ENCODE results near the gene PCDHA3. TPM values are rescaled to one million over a fixed set of nuclear protein-coding genes. Genes with fewer than 3 reads are reported as not detected.
"Not testable (repeated sequence)": the region's sequence is repeated elsewhere in the genome, so short reads cannot be mapped to it uniquely, and the experiment has no call there.

Gene PCDHA3
- total RNA-seq (2014; rRNA removed; shearing (Covaris generic)), result 0.27 and 0.48 TPM in 2 replicates
- polyA plus RNA-seq (2015; cell fraction: cytosol; rRNA removed), result 0.56 and 0.82 TPM in 2 replicates
- 0.70 and 1.5 TPM in 2 replicates for polyA plus RNA-seq (2015; cell fraction: nucleus; rRNA removed)

GRCh38 chr5:140800816-140801493, at the start of gene PCDHA3:
TSS of gene PCDHA3 (plus strand) at chr5:140801057.
- in situ Hi-C loops (cut with HindIII; ENCODE audit: low pct_unique_long_range_greater_than_20kb, low sequenced_read_pairs), result no loop called here
- peak; percentile 61 for DNase-seq (ENCODE audit: low read depth, low spot score)

DNA sequence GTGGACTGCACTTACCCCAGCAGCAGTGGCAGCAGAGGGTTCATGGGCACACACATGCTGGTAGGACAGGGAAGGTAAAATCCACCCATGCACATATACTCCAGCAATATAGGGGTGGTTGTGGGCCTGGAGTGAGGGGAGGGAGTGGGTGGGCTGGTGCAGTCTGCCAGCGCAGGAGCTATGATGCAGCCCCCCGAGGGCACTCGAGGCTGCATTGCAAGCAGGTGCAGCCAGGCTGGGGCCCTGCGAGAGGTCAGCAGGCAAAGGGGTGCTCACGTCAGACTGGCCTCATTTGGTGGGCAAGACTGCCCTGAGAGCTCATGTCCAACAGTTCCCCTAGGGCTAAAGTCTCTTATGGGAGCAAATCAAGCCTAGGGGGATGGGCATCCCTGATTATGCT, 47.3 kb upstream of the PCDHA3 start:
- in situ Hi-C loops (cut with HindIII; ENCODE audit: low pct_unique_long_range_greater_than_20kb, low sequenced_read_pairs), result no loop called here
- no peak for DNase-seq (ENCODE audit: low read depth, low spot score)

- in situ Hi-C loops (cut with HindIII; ENCODE audit: low pct_unique_long_range_greater_than_20kb, low sequenced_read_pairs), result no loop called here
- peak; percentile 6 for DNase-seq (ENCODE audit: low read depth, low spot score)
Observed at GRCh38 chr5:140764177-140764973, 36.5 kb upstream of the PCDHA3 start.

DNA sequence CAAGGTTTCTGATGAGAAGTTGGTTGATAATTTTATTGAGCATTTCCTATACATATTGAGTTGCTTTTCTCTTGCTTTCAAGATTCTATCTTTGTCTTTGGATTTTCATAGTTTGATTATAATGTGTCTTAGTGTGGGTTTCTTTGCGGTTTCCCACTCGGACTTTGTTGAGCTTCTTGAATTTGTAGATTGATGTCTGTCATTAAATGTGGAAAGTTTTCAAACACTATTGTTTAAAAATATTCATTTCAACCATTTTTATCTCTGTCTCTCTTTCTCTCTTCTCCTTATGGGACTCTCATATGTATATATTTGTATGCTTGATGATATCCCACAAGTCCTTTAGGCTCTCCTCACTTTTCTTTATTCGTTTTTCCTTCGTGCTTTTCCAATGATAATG, 33.4 kb upstream of the PCDHA3 start:
- DNase-seq (ENCODE audit: low read depth, low spot score), result no peak
- in situ Hi-C loops (cut with HindIII; ENCODE audit: low pct_unique_long_range_greater_than_20kb, low sequenced_read_pairs), result no loop called here

DNA sequence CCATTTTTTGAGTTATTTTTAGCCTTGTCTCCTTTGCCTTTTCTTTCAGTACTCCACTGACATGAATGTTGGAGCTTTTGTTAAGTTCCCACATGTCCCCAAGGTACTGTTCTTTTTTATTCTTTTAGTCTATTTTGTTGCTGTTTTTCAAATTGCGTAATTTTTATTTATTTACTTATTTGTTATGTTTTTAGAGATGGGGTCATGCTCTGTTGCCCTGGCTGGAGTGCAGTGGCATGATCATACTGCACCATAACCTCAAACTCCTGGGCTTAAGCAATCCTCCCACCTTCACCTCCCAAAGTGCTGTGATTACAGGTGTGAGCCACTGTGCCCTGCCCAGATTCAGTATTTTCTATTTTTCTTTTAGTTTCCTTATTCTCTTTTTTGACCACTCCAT, 20.3 kb upstream of the PCDHA3 start:
- in situ Hi-C loops (cut with HindIII; ENCODE audit: low pct_unique_long_range_greater_than_20kb, low sequenced_read_pairs), result no loop called here
- no peak for DNase-seq (ENCODE audit: low read depth, low spot score)

- peak; percentile 56 for DNase-seq (ENCODE audit: low read depth, low spot score)
- in situ Hi-C loops (cut with HindIII; ENCODE audit: low pct_unique_long_range_greater_than_20kb, low sequenced_read_pairs), result no loop called here
Observed at GRCh38 chr5:140785905-140786686, 14.8 kb upstream of the PCDHA3 start, which contains the start of gene PCDHA1. TSS of gene PCDHA1 (plus strand) at chr5:140786140.

DNA sequence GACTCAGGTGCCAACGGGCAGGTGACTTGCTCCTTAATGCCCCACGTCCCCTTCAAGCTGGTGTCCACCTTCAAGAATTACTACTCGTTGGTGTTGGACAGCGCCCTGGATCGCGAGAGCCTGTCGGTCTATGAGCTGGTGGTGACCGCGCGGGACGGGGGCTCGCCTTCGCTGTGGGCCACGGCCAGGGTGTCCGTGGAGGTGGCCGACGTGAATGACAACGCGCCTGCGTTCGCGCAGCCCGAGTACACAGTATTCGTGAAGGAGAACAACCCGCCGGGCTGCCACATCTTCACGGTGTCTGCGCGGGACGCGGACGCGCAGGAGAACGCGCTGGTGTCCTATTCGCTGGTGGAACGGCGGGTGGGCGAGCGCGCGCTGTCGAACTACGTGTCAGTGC, 13.4 kb upstream of the PCDHA3 start:
- DNase-seq (ENCODE audit: low read depth, low spot score); in situ Hi-C loops (cut with HindIII; ENCODE audit: low pct_unique_long_range_greater_than_20kb, low sequenced_read_pairs): not testable (repeated sequence)

DNA sequence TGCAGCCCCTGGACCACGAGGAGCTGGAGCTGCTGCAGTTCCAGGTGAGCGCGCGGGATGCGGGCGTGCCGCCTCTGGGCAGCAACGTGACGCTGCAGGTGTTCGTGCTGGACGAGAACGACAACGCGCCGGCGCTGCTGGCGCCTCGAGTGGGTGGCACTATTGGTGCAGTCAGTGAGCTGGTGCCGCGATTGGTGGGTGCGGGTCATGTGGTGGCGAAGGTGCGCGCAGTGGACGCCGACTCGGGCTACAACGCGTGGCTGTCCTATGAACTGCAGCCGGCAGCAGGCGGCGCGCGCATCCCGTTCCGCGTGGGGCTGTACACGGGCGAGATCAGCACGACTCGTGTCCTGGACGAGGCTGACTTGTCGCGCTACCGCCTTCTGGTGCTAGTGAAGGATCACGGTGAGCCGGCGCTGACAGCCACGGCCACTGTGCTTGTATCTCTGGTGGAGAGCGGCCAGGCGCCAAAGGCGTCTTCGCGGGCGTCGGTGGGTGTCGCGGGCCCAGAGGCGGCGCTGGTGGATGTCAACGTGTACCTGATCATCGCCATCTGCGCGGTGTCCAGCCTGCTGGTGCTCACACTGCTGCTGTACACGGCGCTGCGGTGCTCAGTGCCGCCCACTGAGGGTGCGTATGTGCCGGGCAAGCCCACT, 12.9 kb upstream of the PCDHA3 start:
- DNase-seq (ENCODE audit: low read depth, low spot score); in situ Hi-C loops (cut with HindIII; ENCODE audit: low pct_unique_long_range_greater_than_20kb, low sequenced_read_pairs): not testable (repeated sequence)

DNA sequence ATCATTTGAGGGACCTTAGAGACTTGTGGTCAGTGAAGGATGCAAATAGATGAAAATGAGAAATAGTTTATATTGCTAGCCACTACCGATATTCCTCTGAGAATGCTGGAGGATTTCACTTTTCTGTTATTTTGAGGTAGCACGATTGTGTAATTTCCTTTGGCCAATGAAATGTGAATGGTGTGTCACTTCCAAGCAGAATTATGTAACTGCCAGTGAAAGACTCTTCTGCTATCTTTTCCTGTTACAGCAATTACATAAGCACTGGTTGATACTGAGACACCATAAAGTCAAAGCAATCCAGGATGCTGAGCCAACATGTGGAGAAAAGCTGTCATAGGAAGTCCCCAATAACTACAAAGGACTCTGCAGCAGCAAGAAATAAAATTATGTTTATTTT, 9.8 kb upstream of the PCDHA3 start:
- in situ Hi-C loops (cut with HindIII; ENCODE audit: low pct_unique_long_range_greater_than_20kb, low sequenced_read_pairs), result no loop called here
- no peak for DNase-seq (ENCODE audit: low read depth, low spot score)

- peak; percentile 53 for DNase-seq (ENCODE audit: low read depth, low spot score)
- in situ Hi-C loops (cut with HindIII; ENCODE audit: low pct_unique_long_range_greater_than_20kb, low sequenced_read_pairs), result no loop called here
Observed at GRCh38 chr5:140794595-140795258, 6.1 kb upstream of the PCDHA3 start, which contains the start of gene PCDHA2. TSS of gene PCDHA2 (plus strand) at chr5:140794852.

DNA sequence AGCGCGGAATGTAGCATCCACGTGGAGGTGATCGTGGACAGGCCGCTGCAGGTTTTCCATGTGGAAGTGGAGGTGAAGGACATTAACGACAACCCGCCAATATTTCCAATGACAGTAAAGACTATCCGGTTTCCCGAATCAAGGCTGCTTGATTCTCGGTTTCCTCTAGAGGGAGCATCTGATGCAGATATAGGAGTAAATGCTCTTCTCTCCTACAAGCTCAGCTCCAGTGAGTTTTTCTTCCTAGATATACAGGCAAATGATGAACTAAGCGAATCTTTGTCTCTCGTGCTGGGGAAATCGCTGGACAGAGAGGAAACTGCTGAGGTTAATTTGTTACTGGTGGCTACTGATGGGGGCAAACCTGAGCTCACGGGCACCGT, 5.6 kb upstream of the PCDHA3 start:
- in situ Hi-C loops (cut with HindIII; ENCODE audit: low pct_unique_long_range_greater_than_20kb, low sequenced_read_pairs), result no loop called here
- DNase-seq (ENCODE audit: low read depth, low spot score), result peak; percentile 73

DNA sequence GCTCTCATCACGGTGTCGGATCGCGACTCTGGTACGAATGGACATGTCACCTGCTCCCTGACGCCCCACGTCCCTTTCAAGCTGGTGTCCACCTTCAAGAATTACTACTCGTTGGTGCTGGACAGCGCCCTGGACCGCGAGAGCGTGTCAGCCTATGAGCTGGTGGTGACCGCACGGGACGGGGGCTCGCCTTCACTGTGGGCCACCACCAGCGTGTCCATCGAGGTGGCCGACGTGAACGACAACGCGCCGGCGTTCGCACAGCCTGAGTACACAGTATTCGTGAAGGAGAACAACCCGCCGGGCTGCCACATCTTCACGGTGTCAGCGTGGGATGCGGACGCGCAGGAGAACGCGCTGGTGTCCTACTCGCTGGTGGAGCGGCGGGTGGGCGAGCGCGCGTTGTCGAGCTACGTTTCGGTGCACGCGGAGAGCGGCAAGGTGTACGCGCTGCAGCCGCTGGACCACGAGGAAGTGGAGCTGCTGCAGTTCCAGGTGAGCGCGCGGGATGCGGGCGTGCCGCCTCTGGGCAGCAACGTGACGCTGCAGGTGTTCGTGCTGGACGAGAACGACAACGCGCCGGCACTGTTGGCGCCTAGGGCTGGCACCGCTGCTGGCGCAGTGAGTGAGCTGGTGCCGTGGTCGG, 4.7 kb upstream of the PCDHA3 start:
- DNase-seq (ENCODE audit: low read depth, low spot score); in situ Hi-C loops (cut with HindIII; ENCODE audit: low pct_unique_long_range_greater_than_20kb, low sequenced_read_pairs): not testable (repeated sequence)

DNA sequence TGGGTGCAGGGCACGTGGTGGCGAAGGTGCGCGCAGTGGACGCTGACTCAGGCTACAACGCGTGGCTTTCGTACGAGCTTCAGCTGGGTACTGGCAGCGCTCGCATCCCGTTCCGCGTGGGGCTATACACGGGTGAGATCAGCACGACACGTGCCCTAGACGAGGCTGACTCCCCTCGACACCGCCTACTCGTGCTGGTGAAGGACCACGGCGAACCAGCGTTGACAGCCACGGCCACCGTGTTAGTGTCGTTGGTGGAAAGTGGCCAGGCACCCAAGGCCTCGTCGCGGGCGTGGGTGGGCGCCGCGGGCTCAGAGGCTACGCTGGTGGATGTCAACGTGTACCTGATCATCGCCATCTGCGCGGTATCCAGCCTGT, 4.2 kb upstream of the PCDHA3 start:
- in situ Hi-C loops (cut with HindIII; ENCODE audit: low pct_unique_long_range_greater_than_20kb, low sequenced_read_pairs), result no loop called here
- DNase-seq (ENCODE audit: low read depth, low spot score), result no peak

- in situ Hi-C loops (cut with HindIII; ENCODE audit: low pct_unique_long_range_greater_than_20kb, low sequenced_read_pairs), result no loop called here
- DNase-seq (ENCODE audit: low read depth, low spot score), result peak; percentile 54
Observed at GRCh38 chr5:140801494-140801841, 611 bp downstream of the PCDHA3 start.

GRCh38 chr5:140802381-140802780, 1.5 kb downstream of the PCDHA3 start:
- in situ Hi-C loops (cut with HindIII; ENCODE audit: low pct_unique_long_range_greater_than_20kb, low sequenced_read_pairs); DNase-seq (ENCODE audit: low read depth, low spot score): not testable (repeated sequence)

GRCh38 chr5:140802781-140803271, 2.0 kb downstream of the PCDHA3 start:
- in situ Hi-C loops (cut with HindIII; ENCODE audit: low pct_unique_long_range_greater_than_20kb, low sequenced_read_pairs), result no loop called here

More at GRCh38 chr5:140802781-140803271, 2.0 kb downstream of the PCDHA3 start:
- DNase-seq (ENCODE audit: low read depth, low spot score), result no peak

Measured in SK-MEL-5 (cell line).